ENCODE results near the gene NKX6-2.

The NKX6-2 gene

DNA sequence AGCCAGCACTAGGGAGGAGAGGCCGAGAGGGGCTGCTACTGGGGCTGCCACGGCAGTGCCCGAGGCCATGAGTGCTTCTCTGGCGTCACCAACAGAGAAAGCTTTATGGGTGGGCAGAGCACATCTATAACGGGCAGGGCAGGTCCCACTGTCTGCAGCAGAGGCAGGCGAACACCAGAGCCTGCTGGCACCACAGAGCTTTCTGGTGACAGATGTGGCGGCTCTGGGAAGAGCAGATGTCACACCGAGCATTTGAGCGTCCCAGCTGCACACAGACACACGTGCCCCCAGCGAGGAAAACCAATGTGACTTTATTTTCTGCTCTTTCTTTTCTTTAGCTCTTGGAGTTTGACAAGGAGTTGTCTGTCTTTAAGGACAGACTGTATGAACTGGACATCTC is 20.5 kb downstream of the NKX6-2 start:
- no peak for TF ChIP-seq EZH2 (IDR thresholded peaks at IDR 0.05; ENCODE audit: borderline replicate concordance, low read depth, low read length, severe bottlenecking)
- TF ChIP-seq, protein P1, sequence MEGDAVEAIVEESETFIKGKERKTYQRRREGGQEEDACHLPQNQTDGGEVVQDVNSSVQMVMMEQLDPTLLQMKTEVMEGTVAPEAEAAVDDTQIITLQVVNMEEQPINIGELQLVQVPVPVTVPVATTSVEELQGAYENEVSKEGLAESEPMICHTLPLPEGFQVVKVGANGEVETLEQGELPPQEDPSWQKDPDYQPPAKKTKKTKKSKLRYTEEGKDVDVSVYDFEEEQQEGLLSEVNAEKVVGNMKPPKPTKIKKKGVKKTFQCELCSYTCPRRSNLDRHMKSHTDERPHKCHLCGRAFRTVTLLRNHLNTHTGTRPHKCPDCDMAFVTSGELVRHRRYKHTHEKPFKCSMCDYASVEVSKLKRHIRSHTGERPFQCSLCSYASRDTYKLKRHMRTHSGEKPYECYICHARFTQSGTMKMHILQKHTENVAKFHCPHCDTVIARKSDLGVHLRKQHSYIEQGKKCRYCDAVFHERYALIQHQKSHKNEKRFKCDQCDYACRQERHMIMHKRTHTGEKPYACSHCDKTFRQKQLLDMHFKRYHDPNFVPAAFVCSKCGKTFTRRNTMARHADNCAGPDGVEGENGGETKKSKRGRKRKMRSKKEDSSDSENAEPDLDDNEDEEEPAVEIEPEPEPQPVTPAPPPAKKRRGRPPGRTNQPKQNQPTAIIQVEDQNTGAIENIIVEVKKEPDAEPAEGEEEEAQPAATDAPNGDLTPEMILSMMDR (IDR thresholded peaks at IDR 0.05; ENCODE audit: borderline replicate concordance, extremely low read depth, low read length, poor library complexity, severe bottlenecking) = no peak
- H3K4me3 ChIP-seq (ENCODE audit: low read depth in 1 of 2, low read length in 2 of 2) = no peak overlapping the region
- ATAC-seq (ENCODE audit: insufficient read depth, low read depth) = no peak
- no peaks in the 10 kb centered on the region for H3K4me1 ChIP-seq (ENCODE audit: insufficient read depth, low read length)
- DNase-seq = no peak
- H3K4me2 ChIP-seq (ENCODE audit: insufficient read depth, low read length) = no peak overlapping the region
- H2AFZ ChIP-seq (ENCODE audit: low read depth, low read length) = no peak overlapping the region
- H3K9ac ChIP-seq (ENCODE audit: low read depth, low read length) = no peak overlapping the region
- H3K27ac ChIP-seq (ENCODE audit: low read length) = no peak overlapping the region
- H3K79me2 ChIP-seq (ENCODE audit: insufficient read depth, low read length) = no peaks in the 10 kb centered on the region
- no peaks in the 10 kb centered on the region for H3K27me3 ChIP-seq (ENCODE audit: insufficient read depth, low read length, poor library complexity)
- H3K9me3 ChIP-seq (ENCODE audit: insufficient read depth, low read length, severe bottlenecking) = peaks cover 14% of the 10 kb centered on the region
- 0 out of 2 replicates have a peak, but pooled peaks cover 3% of the 10 kb centered on the region for H4K20me1 ChIP-seq (ENCODE audit: insufficient read depth, low read length)
- peaks cover 46% of the 10 kb centered on the region for H3K36me3 ChIP-seq (ENCODE audit: insufficient read depth, low read length)

DNA sequence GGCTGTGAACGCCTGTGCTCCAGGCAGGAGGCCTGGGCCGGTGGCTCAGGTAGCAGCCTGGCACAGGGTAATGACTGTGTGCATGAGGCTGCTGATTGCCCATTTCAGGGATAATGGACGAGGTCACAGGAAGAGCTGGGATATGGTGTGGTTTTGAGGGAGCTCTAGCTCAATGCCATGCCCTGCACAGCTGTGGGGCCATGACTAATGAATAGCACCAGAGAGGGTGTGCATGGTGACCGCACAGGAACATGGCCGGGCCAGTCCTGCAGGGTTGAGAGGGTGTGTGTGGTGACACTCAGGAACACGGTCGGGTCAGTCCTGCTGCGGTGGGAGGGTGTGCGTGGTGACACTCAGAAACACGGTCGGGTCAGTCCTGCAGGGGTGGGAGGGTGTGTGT is 21.8 kb downstream of the NKX6-2 start:
- Histone ChIP-seq H3K4me2 (ENCODE audit: insufficient read depth, low read length) (no peak overlapping the region), H3K9ac (ENCODE audit: low read depth, low read length) (no peak overlapping the region), H3K4me3 (ENCODE audit: low read depth in 1 of 2, low read length in 2 of 2) (no peak overlapping the region), H3K36me3 (ENCODE audit: insufficient read depth, low read length) (peaks cover 42% of the 10 kb centered on the region), H4K20me1 (ENCODE audit: insufficient read depth, low read length) (0 out of 2 replicates have a peak, but pooled peaks cover 3% of the 10 kb centered on the region), H3K27me3 (ENCODE audit: insufficient read depth, low read length, poor library complexity) (no peaks in the 10 kb centered on the region), H3K27ac (ENCODE audit: low read length) (no peak overlapping the region), H3K9me3 (ENCODE audit: insufficient read depth, low read length, severe bottlenecking) (peaks cover 14% of the 10 kb centered on the region), H3K79me2 (ENCODE audit: insufficient read depth, low read length) (no peaks in the 10 kb centered on the region), H3K4me1 (ENCODE audit: insufficient read depth, low read length) (no peaks in the 10 kb centered on the region), H2AFZ (ENCODE audit: low read depth, low read length) (no peak overlapping the region)
- TF ChIP-seq, protein P1 (IDR thresholded peaks at IDR 0.05; ENCODE audit: borderline replicate concordance, extremely low read depth, low read length, poor library complexity, severe bottlenecking) = no peak
- TF ChIP-seq EZH2 (IDR thresholded peaks at IDR 0.05; ENCODE audit: borderline replicate concordance, low read depth, low read length, severe bottlenecking) = no peak
- ATAC-seq (ENCODE audit: insufficient read depth, low read depth) = no peak
- no peak for DNase-seq

DNA sequence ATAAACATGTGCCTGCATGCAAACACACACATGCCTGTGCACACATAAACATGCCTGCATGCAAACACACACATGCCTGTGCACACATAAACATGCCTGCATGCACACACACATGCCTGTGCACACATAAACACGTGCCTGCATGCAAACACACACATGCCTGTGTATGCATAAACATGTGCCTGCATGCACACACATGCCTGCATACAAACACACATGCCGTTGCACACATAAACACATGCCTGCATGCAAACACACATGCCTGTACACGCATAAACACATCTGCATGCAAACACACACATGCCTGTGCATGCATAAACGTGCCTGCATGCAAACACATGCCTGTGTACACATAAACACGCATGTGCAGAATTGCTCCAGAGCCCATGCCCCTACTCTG is 22.4 kb downstream of the NKX6-2 start:
- H3K79me2 ChIP-seq (ENCODE audit: insufficient read depth, low read length) = no peaks in the 10 kb centered on the region
- H3K27me3 ChIP-seq (ENCODE audit: insufficient read depth, low read length, poor library complexity) = no peaks in the 10 kb centered on the region
- no peak for DNase-seq
- no peak for ATAC-seq (ENCODE audit: insufficient read depth, low read depth)
- no peak overlapping the region for H2AFZ ChIP-seq (ENCODE audit: low read depth, low read length)
- 0 out of 2 replicates have a peak, but pooled peaks cover 3% of the 10 kb centered on the region for H4K20me1 ChIP-seq (ENCODE audit: insufficient read depth, low read length)
- H3K4me3 ChIP-seq (ENCODE audit: low read depth in 1 of 2, low read length in 2 of 2) = no peak overlapping the region
- TF ChIP-seq, protein P1 (IDR thresholded peaks at IDR 0.05; ENCODE audit: borderline replicate concordance, extremely low read depth, low read length, poor library complexity, severe bottlenecking) = no peak
- no peak for TF ChIP-seq EZH2 (IDR thresholded peaks at IDR 0.05; ENCODE audit: borderline replicate concordance, low read depth, low read length, severe bottlenecking)
- no peaks in the 10 kb centered on the region for H3K4me1 ChIP-seq (ENCODE audit: insufficient read depth, low read length)
- no peak overlapping the region for H3K9ac ChIP-seq (ENCODE audit: low read depth, low read length)
- no peak overlapping the region for H3K4me2 ChIP-seq (ENCODE audit: insufficient read depth, low read length)
- peaks cover 9% of the 10 kb centered on the region for H3K9me3 ChIP-seq (ENCODE audit: insufficient read depth, low read length, severe bottlenecking)
- H3K27ac ChIP-seq (ENCODE audit: low read length) = no peak overlapping the region
- peaks cover 42% of the 10 kb centered on the region for H3K36me3 ChIP-seq (ENCODE audit: insufficient read depth, low read length)

DNA sequence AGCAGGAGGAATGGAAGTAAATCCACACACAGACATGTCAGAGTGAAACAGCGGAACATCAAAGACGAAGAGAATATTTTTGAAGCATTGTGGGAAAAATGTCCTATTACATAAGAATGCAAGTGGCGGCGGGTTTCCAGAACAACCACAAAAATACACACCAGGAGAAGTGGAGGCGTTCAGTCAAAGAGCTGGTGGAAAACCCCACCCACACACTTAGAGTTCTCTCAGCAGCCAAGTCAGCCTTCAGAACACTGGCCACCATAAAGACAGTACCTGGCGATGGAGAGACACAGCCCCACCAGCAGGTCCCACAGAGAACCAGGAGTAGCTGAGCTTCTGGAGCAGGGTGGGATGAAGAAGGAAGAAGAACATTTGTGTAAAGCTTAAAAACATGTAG is 23.7 kb downstream of the NKX6-2 start:
- no peaks in the 10 kb centered on the region for H3K27me3 ChIP-seq (ENCODE audit: insufficient read depth, low read length, poor library complexity)
- no peak for ATAC-seq (ENCODE audit: insufficient read depth, low read depth)

More for the DNA sequence above, 23.7 kb downstream of the NKX6-2 start:
- no peak overlapping the region for H3K4me2 ChIP-seq (ENCODE audit: insufficient read depth, low read length)
- H3K27ac ChIP-seq (ENCODE audit: low read length) = no peak overlapping the region
- H3K4me1 ChIP-seq (ENCODE audit: insufficient read depth, low read length) = no peaks in the 10 kb centered on the region
- H3K4me3 ChIP-seq (ENCODE audit: low read depth in 1 of 2, low read length in 2 of 2) = no peak overlapping the region
- no peaks in the 10 kb centered on the region for H3K9me3 ChIP-seq (ENCODE audit: insufficient read depth, low read length, severe bottlenecking)
- TF ChIP-seq EZH2 (IDR thresholded peaks at IDR 0.05; ENCODE audit: borderline replicate concordance, low read depth, low read length, severe bottlenecking) = no peak
- TF ChIP-seq, protein P1 (IDR thresholded peaks at IDR 0.05; ENCODE audit: borderline replicate concordance, extremely low read depth, low read length, poor library complexity, severe bottlenecking) = no peak
- no peak overlapping the region for H3K9ac ChIP-seq (ENCODE audit: low read depth, low read length)
- no peak for DNase-seq
- H4K20me1 ChIP-seq (ENCODE audit: insufficient read depth, low read length) = 0 out of 2 replicates have a peak, but pooled peaks cover 3% of the 10 kb centered on the region
- H3K36me3 ChIP-seq (ENCODE audit: insufficient read depth, low read length) = peaks cover 39% of the 10 kb centered on the region
- H3K79me2 ChIP-seq (ENCODE audit: insufficient read depth, low read length) = no peaks in the 10 kb centered on the region
- H2AFZ ChIP-seq (ENCODE audit: low read depth, low read length) = no peak overlapping the region
